GM18861 (cell line): ENCODE measurements around the gene OR9Q1.
"Not testable (repeated sequence)": the region's sequence is repeated elsewhere in the genome, so short reads cannot be mapped to it uniquely, and the experiment has no call there.

Source experiments
- ATAC-seq: cut with Tn5 transposase; IDR thresholded peaks from one replicate; pipeline ENCODE4 v1.9.1; 2021; ENCODE audit not compliant: unreplicated experiment

OR9Q1 gene

DNA sequence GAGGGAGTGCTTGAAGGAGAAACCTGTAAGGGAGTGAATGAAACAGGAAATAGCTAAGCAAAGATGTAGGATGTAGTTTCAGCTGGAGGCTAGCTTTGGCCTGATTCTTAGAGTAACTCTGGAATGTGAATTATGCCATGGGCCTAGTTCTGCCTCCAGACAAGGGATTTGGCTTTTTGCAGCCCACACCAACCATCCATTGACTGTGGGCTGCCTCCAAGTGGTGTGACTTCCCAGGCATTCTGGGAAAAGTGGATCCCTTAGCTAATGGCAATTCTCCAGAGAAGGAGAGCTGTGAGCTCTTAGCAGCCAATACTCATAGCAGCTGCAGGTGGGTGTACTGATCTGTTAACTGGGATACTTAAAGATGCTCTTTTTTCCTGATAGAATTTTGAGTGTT lies 103.7 kb downstream of the OR9Q1 start:
- ATAC-seq: no peak

DNA sequence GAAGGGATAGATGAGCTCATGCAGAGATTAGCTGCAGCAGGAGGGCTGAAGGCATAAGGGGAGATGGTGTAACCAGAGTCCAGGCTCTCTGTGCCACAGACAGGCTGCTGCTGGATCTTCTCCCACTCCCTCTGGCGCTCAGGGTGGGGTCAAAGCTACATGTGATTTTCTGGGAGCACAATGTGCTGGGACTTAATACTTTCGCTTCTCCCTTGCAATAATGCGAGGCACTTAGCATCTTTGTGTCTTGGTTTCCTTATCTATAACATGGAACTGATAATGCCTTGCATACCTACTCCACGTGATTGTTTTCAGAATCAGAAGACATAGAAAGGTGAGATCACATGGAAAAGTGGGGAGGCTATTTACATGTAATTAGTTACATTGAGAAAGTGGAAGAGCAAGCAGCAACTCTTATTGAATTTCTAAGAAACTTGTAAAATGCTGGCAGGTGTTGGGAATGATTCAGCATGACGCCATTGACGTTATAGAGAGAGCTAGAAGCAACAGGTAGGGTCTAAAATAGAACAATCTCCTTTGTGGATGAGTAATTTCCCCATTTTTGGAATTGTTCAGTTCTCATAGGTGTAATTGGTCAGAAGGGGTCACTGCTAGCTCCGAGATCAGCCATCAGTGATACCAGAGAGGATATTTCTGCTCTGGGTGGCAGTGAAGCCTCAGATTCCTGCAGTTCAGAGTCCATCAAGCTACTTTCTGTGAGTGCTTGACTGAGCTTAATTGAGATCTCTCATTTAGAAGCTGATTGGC lies 109.8 kb downstream of the OR9Q1 start:
- ATAC-seq: no peak

DNA sequence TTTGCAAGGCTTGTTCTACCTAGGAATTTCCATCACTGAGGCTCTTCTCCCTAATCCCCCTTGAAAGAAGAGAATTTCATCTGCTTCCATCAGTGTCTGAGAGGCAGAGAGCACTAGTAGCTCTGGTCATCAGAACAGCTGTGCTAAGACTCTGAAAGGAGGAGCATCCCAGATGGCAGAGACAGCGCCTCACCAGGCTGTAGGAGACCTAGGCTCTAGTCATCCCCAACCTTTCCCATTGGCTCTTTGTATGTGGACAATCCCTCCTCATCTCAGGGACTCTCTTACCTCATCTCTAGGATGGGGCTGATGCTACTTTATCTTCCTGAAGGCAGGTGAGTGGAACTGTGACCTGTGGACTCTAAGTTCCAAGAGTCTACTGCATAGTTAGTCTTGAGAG lies 110.5 kb downstream of the OR9Q1 start:
- no peak for ATAC-seq

DNA sequence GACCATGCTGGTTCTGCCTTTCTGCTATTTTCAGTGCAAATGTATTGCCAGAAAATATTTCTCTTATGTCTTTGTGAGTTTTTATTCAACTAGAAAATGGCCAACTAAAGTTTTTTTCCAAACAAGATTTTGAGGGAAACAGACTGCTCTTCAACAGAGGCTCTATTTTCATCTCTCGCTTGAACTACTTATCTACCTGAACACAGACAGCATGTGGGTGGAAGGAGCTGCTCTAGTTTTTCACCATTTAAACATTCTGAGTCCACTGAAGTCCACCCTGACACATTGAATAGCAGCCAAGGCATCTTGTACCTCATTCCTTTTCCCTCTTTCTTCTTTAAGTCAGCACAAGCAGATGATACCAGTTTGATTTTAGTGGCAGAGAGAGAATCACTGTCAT lies 111.5 kb downstream of the OR9Q1 start:
- no peak for ATAC-seq

DNA sequence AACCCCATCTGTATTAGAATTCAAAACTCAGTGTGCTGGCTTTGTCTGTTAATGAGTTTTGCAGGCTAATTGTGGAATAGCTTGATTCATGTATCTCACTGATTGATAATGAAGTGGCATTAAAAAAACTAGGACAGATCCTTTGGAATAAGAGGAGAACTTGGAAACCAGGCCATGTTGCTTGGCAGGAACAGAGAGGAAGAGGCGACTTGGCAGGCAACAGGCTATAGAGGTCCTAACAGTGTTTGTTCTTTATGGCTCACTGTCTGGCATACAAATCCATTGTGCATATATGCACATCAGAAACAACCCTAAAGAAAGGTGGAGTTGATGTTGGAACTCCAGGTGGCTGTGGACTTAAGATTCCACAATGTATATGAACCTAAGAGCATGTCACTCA lies 119.1 kb downstream of the OR9Q1 start:
- no peak for ATAC-seq

DNA sequence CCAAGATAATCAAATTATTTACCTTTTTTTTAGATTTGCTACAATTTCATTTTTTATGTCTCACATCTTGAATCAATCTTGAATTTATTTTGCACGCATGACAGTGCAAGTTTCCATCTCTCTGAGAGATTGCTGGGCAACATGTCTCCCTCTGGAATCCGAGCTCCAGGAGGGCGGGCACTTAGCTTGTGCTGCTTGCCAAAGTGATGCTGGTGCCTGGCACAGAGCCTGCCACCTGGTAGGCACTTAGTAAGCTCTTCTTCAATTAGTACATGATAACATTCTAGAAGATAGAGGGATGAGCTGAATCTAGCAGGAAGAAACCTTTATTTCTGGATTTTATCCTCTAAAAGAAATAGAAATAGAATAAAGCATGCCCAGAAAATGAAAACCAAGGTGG lies 129.1 kb downstream of the OR9Q1 start:
- no peak for ATAC-seq

DNA sequence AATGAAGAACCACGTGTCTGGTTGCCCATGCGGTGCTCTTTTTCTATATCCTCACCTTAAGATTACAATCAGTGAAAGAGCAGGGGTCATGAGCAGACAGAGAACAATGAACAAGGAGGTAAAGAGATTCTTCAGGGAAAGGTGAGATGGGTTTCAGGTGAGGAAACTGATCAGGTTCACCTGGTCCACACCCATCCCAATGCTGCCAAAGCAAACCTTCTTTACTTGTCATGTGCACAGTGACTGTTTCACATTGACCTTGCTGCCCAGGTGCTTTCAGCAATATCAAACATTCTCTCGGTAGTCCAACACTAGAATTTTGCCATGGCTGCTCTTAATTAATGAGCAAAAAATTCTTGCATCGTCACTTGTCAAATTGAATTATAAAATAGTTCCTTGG lies 140.7 kb downstream of the OR9Q1 start:
- ATAC-seq: no peak

DNA sequence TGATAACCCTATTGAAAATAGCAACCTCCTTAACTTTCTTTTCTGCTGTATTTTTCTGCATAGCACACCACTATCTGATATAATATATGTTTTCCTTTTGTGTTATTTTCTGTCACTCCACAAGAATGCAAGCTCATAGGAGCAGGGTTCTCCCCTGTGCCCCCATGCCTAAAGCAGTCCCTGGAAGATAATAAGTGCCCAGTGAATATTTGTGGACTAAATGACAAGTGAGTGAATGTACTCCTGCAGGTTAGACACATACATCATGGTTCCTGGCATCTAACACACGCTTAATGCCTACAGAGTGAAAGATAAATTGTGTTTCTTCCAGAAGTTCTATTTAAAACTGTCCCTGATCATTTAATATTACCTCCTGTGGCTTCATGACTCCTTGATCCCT lies 141.3 kb downstream of the OR9Q1 start:
- ATAC-seq: no peak

DNA sequence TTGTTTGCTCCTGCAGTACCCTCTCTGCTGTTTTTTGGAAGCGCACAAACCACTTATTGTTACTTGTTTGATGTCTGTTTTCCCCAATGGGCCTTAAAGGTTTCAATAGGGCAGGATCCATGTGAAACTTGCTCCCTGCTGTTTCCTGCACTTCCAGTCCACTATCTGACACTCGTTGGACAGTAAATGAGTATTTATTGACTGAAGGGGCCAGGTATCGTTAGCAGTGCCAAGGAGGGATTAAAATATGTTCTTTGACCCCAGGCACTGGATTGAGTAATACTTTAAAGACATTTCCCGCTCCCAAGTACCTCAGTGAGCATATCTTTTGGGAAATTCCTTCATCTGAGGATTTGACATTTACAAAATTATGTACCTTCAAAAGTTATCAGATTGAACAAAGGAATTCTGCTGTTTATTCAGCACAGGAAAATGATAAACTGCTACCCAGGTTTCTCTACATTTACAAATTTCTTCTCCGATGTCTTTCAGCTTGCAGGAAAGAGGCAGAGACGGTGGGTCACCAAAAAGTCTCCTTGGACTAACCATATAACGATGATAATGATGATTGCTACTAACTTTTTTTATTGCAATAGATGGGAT lies 141.9 kb downstream of the OR9Q1 start:
- ATAC-seq: no peak

DNA sequence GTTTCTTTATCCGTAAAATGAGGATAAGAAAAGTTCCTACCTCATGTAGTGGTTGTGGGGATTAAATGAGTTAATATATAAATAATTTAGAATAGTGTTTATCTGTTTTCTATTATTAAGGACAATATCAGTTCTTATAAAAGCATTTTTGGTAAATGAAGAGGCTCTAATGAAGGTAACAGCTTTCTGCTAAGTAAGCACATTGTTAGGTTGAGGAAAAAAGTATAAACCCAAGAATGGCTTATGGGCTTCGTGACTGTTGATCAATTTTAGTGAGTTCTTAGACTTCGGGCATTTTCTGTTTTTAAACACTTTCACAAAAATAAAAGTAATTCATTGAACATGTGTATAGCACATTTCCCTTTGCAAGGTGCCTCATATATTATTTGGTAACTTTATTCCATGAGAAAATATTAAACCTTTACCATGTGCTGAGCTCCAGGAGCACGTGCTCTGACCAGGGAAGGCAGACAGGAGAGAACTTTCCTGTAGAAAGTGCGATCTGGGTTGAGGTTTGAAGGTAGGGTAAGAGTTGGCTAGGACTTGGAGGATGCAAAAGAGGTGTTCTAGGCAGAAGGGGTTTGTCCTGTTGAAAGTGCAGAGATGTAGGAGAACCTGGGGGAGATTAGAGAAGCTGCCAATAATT lies 153.9 kb downstream of the OR9Q1 start:
- ATAC-seq: no peak

DNA sequence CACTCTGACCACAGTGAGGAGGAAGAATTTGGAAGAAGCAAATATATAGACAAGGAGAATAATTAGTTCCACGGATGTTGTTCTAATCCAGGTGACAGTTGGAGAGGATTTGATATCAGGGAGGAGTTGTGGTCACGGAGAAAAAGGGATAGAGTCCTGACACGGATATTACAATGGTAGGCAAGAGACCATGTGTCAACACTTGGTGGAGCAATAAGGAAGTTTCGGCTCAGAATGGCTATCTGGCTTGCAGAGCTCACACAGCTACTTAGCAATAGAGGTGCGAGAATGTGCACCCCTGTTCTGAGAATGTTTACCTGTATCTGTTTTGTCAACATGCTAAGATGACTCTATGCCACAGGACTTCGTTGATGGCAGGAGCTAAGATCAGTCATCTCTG lies 154.8 kb downstream of the OR9Q1 start:
- no peak for ATAC-seq

DNA sequence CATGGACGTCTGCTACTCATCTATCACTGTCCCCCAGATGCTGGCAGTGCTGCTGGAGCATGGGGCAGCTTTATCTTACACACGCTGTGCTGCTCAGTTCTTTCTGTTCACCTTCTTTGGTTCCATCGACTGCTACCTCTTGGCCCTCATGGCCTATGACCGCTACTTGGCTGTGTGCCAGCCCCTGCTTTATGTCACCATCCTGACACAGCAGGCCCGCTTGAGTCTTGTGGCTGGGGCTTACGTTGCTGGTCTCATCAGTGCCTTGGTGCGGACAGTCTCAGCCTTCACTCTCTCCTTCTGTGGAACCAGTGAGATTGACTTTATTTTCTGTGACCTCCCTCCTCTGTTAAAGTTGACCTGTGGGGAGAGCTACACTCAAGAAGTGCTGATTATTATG lies 156.0 kb downstream of the OR9Q1 start:
- no peak for ATAC-seq

DNA sequence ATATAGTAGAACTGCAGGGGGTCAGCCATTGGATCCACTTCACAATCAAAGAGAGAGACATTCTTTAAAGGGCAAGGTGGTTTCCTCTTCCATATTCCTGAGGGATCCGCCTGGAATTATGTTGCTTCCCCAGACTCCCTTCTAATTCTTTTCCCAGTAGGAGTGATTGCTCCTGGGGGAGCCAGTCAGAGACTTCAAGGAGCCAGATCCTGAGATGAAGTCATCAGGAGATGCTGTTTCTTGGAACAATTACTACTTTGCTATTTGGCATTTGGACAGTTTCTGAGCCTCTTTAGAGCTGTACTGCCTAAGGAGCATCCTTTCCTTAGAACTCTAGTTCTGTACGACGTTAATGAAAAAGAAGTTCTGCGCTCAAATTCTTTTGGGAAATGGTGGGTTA lies 163.3 kb downstream of the OR9Q1 start:
- no peak for ATAC-seq

DNA sequence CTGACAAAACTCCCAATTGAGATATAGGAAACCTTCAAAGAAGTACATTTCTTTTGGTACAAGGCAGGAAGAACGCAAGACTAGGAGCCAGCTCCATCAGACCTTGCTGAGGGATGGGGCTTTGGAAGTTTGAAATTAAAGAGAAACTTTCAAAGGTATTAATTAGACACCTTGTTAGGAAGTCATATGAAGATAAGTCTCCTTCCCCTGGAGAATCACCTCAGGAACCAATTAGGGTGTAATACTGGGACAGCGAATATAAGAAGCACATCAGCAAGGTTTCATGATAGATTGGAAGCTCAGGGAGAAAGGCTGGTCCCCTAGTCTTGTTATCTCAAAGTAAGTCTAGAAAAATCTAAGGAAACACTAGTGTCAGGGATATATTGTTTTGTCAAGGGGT lies 165.1 kb downstream of the OR9Q1 start, which contains the start of gene OR9Q2:
TSS of gene OR9Q2 (plus strand) at position 301 of the 400 bp plus-strand sequence. CDS start 1,421 bp downstream, outside the sequence.
- no peak for ATAC-seq

DNA sequence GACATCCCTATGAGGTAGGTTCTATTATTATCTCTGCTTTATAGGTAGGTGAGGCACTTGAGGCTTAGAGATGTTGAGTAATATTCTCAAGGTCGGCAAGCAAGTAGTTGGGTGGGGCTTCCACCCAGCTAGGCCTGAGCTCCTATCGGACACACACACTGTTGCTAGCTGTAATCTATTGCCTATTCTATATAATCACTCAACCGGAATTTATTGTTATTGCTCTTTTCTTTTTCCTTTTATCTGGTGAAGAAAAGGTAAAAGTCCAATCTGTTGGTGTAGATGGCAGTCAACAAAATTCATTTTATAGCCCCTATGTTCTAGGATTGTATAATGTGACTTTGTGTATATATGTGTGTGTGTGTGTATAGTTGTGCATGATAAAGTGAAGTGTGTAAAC lies 168.5 kb downstream of the OR9Q1 start:
- no peak for ATAC-seq

DNA sequence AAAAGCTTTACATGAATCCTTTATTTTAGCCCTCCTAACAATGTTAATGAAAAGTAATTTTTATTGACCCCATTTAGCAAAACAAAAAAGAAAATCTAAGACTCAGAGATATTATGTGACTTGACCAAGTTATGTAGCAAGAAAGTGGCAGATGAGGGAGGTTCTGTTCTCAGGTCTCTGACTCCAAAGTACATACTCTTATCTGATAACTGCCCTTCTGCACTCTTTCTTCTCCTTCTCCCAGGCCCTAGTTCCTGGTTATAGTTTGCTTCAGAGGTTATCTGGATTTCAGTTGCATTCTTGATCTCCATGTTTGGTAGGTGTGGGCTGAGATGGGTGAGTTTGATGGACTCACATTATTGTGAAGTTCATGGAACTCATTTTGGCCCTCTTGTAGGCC lies 169.7 kb downstream of the OR9Q1 start:
- ATAC-seq: no peak

DNA sequence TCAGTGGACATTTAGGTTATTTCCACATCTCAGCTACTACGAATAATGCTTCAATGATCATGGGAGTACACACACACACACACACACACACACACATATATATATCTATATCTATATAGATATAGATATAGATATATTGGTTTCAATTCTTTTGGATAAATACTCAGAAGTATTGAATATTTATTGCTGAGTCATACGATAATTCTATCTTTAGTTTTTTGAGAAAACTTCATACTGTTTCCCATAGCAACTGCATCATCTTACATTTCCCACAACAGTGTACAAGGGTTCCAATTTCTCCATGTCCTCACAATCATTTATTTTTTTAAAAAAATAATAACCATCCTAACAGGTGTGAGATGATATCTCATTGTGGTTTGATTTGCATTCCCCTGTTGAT lies 172.3 kb downstream of the OR9Q1 start:
- no peak for ATAC-seq

DNA sequence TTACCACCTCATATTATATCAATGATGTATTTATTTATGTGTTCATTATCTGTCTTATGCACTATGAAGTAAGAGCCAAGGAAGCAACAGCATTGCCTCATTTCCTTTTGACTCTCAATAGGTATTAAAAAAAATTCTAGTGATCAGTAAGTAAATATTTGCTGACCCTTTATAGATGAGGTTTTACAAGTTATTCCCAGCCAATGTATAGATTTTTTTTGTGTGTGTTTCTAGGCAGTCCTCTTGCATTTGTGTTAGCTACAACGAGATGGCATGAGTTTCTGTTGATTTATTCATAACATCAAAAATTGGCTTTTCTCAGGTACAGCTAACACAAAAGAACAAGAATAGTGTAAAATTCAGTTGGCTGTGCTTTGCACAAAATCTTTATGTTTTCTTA lies 175.6 kb downstream of the OR9Q1 start:
- no peak for ATAC-seq

DNA sequence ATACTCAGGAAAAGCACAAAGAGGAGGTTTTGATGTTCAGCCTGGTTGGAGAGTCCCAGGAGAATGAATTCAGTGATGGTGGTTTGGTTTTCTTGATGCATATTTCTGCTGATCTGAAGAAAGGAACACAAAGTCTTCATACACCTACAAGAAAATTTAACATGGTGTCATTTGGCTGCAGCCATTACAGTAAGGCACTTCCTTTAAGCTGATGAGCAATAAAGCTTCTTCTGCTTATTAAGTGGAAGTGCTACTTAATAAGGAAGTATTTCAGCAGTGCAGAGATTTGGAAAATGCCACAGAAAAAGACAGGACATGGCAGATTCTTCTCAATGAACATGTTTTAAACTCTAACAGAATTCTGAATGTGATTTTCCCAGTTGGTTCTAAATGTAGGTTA lies 180.4 kb downstream of the OR9Q1 start, which contains the start of gene OR1S2:
TSS of gene OR1S2 (minus strand) at position 101 of the 400 bp plus-strand sequence. CDS start at position 101, 0 bp downstream.
- ATAC-seq: no peak

DNA sequence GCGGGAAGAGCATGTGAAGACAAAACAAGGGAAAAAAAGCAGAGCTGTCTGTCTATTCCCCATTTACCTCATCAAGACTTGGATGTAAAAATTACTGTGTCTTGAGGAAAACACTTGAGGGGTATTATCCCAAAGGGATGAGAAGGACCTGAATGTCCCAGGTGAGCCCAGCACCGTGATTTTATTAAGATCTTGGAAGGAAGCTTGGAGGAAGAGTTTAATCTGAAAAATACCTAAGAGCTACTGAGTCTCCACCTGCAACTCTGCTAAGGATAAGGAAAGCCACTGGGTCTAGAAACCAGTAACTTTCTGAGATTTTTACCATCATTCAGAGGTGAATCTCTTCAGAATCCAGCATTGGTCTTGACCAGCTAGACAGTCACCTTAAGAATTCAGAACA lies 188.7 kb downstream of the OR9Q1 start, which contains the start of gene OR1S1:
TSS of gene OR1S1 (plus strand) at position 301 of the 400 bp plus-strand sequence.
- ATAC-seq: not testable (repeated sequence)

DNA sequence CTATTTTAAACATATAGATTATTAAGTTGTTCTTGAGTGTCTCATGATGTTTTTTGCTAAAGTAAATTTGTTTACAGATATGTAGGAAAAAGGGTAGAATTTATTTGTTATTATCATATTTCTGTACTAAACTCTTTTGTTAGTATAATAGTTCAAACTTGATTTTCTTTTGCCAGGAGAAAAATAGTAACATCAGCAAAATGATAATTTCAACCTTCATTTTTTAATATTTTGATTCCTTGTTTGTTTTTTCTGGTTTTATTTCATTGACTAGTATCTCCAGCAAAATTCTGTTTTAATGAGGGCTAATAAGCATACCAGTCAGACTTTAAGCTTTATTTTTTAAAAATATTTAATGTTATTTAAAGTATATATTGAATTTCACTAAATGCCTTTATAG lies 192.8 kb downstream of the OR9Q1 start:
- ATAC-seq: no peak

DNA sequence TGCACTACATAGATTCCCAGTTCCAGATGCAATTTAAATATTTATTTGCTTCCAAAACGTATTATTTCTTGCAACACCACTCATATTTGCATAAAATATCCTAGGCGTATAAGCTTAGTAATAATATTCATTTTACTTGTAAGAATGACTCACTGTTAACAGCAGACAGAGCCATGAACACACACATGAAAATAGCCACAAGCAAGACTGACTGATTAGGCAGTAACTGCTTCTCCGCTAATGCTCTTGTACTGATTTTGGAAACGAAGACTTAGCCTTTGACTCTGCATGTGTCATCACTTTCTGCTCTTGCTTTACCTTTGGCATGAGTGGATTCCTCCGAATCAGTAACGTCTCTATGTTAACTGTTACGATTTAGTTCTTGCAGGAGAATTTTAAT lies 199.0 kb downstream of the OR9Q1 start:
- ATAC-seq: no peak
